ENCODE measurements around the gene BMP8A.
"Not testable (repeated sequence)": the region's sequence is repeated elsewhere in the genome, so short reads cannot be mapped to it uniquely, and the experiment has no call there.

The BMP8A gene

DNA sequence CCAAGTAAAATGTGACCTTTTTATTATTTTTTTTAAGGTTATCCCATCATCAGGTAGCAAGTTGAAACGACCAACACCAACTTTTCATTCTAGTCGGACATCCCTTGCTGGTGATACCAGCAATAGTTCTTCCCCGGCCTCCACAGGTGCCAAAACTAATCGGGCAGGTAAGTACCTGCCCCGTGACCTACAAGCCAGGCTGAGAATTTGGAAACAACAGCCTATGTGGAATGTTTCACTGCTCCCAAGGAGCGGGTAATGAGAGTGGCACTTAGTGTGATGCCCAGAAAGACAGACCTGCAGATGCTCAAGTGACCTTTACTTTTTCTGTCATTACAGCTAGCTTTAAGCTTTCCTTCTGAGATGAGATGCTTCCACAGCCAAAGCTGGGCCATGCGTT is 6.9 kb upstream of the BMP8A start:
- no peak for DNase-seq

DNA sequence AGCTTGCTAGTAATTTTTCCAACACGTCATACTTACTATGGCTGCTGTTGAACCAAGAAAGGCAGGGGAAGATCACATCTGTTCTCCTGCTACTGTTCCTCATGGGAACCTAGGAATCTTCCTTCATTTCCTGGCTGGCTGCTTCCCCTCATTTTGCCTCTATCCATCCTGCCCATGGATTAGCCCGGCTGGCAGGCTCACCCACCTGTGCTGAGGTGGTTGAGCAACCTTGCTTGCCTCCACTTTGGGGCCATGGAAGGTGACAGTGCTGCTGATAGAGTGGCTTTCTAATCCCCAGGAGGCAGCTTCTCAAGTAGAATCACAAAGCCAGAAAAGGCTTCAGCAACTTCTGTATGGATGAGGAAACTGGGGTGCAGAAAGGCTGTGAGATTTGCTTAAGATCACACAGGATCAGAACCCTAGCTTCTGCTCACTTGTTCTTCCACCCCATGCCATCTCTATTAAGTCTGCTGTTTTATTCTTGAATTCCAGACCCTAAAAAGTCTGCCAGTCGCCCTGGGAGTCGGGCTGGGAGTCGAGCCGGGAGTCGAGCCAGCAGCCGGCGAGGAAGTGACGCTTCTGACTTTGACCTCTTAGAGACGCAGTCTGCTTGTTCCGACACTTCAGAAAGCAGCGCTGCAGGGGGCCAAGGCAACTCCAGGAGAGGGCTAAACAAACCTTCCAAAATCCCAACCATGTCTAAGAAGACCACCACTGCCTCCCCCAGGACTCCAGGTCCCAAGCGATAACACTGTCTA is 6.2 kb upstream of the BMP8A start:
- no peak for DNase-seq

DNA sequence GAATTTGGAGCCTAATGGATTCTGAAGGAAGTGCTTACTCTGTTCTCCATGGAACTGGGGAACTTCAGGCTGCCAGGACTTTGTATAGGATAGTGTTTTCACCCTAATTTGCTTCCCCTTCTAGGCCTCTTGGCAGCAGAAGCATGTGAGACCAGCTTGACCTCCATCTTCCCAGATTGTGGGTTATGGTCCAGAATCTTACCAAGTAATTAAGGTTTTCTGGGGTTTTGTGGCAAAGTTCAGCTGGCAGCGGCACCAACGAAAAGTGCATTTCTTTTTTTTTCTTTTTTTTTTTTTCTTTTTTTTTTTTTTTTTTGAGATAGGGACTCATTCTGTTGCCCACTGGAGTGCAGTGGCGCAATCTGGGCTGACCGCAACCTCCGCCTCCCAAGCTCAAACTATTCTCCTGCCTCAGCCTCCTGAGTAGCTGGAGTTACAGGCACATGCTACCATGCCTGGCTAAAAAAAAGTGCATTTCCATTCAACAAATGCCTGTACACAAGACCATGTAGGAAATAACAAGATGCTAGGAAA is 3.4 kb upstream of the BMP8A start:
- DNase-seq: no peak

DNA sequence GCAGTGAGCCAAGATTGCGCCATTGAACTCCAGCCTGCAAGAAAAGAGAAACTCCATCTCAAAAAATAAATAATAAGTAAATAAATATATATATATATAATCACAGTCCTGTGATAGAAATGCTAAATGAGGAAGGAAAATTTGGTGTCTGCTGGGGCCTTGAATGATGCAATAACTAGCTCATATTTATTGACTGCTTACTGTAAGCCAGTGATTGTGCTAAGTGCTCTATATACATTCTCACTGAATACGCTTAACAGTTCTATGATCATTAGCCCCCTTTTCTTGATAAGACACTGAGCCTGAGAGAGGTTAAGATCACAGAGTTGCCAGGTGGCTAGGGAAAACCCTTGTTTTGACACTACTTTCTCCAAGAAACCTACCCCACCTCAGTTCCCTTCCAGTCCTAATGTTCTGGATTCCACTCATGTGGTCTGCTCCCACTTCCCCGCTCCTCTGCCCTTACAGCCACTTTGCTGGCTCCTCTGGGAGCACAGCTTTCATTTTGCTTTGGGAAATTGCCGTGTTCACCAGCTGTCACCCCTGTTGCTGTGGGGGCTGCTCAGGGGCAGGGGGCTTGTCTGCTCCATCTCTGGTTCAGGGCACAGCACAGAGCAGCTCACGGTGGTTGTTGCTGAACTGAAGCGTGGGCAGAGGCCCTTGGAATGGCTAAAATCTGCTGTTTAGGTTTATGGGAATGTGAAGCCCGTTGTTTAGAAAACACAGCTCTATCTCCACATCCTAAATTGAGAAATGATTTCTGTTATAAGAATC is 2.5 kb upstream of the BMP8A start:
- DNase-seq: no peak

DNA sequence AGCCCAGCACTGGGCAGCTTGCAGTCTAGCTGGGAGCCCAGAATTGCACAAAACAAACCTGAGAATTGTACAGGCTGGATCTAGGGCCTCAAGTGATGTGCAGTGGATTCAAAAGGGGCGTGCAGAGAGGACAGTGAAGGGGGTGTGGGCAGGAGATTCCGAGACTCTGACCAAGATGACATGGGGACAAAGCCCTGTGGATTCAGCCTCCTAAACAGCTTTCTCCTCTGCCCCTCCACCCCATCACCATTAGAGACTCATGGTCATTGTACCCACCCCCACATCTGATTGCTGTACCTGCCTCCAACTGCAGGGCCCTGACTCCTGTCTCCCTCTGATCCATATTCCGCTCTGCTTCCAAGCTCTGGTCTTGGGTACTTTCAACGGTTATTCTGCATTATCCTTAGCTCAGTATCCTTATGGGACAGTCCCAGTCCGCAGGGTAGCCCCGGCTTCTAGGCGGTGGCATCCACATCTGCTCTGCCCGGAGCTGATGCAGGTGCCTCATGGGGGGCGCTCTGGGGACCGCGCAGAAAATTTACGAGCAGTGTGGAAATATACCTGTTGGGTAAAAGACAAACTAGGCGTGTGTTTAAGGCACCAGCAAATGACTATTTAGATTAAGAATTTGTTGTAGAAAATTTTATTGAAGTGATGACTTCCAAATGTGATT is 1.7 kb upstream of the BMP8A start:
- DNase-seq: no peak

DNA sequence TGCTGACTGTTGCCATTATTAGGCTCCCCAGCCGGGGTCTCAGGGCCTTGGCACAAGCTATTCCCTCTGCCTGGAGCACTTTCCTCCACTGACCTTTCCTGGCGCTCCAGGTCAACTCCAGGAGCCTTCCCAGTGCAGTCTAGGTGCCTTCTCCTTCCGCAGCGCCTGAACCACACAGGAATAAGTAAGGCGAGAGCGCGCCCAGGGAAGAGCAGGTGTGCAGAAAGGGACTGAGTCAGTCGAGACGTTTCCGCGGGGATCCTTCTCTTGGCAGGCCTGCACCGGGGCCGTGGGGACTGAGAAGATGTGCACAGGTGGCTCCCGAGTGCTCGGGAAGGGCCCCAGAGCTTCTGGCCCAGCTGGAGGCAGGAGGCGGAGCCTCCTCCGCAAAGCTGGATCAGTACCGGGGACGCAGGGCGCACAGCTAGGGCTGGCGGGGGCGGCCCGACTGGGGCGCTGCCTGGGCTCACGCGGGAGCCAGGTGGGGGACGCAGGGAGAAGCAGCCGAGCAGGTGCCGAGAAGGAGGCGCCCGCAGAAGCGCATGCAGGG is 765 bp upstream of the BMP8A start:
- peak; percentile 85 for DNase-seq

DNA sequence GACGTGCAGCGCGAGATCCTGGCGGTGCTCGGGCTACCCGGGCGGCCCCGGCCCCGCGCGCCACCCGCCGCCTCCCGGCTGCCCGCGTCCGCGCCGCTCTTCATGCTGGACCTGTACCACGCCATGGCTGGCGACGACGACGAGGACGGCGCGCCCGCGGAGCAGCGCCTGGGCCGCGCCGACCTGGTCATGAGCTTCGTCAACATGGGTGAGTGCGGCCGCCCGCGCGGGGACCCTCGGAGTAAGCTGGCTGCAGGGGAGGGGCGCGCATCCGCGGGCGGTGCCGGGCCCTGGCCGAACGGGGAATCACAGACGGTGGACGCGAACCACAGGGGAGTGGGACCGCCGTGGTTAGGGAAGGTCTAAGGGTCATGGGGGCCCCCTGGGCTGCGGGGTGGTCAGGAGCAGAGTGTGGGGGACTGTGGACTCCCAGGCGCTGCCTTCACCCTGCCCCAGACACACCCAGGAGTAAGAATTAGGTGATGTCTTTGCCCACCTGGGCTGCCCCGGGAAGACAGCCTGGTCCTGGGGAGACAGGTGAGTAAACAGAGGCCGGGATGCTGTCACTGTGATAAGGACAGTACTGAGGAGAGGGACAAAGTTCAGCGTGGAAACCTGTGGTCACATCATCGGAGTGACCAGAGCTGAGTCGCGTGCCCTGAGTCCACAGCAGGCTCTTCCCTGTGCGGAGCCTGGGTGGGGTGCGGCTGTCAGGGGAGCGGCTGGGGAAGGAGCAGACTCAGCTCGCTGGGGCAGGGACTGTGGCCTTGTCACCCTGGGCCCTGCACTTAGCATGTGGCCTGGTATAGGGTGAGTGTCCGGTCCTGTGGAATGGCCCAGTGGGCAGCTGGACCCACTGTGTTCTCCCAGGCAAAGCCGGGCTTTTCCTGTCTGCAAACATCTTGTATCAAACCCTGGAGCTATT is 944 bp downstream of the BMP8A start:
- DNase-seq: not testable (repeated sequence)

DNA sequence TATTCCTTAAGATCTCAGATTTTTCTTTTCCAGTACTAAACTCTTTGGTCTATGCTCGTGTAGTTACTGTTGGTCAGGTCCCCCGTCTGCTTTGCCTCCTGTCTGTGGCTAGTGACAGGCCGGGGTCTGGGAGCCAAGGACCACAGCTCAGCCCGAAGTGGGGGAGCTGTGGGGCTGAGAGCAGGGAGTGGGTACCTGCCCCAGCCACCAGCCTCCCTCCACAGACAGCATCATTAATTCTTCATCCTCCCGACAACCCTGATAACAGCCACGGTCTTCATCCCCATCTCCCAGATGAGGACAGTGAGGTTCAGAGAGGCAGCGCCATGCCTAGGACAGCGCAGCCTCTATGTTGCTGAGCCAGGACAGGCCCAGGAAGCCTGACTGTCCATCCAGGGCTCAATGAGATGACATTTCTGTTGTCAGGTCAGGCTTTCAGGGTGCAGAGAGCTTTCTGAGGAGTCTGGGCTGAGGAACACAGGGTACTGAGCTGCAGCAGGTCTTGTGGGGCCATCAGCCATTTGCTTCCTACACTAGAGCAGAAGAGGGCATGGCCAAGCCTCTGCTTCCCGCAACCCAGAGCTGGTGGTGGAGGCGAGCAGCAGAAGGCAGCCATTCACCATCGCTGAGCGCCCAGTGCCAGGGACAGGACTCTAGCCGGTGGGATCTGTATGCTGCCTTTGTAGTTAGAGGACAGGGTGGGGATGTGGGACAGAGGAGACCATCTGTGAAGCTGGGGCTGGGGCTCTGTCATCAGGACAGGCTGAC is 1.8 kb downstream of the BMP8A start:
- not testable (repeated sequence) for DNase-seq

DNA sequence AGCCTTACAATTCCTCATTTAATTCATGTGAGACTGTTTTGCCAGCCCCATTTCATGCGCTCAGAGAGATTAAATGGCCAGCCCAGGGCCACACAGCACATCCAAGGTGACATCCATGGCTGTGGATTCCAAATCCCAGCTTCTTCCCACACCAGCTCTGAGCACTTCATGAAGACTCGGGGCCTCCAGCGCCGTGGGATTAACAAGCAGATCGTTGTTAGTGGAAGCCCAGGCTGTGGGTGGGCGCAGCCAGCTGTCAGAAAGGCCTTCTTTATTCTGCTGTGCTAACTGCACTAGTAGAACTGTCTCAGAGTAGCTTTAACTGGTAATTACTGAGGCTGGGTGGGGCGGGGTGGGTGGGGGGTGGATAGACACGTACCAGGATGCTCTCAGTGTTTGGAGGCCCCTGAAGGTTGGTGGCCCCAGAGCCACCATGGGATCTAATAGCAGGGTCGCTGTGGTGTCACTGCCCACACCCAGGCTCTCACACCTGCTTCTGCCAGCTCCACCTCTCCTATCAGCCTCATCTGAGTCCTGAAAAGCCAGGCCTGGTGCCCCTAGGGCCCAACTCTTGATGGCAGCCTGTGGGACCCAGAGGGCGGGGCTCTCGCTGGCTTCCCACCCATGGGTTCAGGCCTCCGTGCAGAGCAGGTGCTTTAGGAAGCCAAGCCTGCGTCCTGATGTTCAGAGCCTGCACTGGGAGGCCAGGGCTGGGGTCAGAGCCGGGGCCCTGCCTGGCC is 3.4 kb downstream of the BMP8A start:
- no peak for DNase-seq

DNA sequence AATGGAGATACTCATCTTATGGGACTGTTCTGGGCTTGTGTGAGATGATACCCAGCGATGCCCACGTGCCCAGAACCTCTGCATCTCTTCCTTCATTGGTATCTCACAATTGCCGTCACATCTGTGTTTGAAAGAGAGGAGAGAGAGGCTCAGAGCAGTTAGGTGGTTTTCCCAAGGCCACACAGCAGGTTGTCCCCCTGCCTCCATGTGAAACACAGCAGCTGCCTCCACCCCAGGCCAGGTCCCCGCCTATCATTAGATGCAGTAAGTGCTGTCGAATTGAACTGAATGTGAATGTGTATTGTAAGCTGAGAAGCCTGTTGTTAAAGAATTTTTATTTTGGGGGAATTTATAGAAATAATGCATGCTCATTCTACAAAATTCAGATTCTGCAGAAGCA is 5.1 kb downstream of the BMP8A start:
- not testable (repeated sequence) for DNase-seq

DNA sequence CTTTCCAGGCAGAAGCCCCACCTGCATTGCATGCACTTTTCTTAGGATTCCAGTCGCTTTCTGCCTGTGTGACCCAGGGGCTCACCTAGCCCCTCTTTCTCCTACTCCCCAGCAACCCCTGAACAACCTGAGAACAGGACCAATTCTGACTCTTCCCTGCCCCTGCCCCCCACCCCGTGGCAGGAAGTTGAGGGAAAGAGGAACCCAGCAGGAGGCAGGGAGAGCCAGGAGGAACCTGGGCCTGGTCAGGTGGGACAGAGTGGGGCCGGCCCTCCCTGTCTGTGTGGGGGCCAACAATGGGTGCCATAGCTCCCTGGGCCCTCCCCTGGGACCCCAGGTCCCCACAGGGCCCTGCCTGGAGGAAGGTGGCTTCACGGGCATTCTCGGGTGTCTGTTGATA is 6.1 kb downstream of the BMP8A start:
- DNase-seq: no peak

DNA sequence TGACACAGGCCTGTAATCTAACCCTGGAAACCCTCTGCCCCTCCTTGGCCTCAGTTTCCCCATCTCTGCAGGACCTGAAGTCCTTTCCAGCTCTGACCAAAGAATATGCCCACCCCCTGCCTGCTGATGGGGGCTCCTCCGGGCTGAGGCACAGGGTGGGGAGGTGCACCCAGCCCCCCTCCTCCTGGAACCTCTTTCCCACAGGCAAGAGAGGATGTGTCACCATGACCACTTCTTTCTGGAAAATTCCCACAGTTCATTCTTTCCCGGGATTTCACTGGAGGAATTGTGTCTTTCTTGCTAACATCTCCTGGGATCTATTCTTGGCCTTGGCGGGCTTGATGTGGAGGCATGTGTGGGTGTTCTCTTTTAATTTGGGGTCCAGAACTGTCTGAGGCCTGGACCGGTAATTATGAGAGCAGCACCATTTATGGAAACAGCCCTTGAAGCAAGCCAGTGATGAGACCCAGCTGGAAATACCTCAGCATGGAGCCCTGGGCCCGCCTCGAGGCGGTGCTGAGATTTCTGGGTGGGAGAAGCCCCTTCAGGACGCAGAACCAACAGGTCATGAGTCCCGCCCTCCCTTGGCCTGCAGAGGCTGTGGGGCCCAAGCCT is 6.8 kb downstream of the BMP8A start:
- DNase-seq: not testable (repeated sequence)

DNA sequence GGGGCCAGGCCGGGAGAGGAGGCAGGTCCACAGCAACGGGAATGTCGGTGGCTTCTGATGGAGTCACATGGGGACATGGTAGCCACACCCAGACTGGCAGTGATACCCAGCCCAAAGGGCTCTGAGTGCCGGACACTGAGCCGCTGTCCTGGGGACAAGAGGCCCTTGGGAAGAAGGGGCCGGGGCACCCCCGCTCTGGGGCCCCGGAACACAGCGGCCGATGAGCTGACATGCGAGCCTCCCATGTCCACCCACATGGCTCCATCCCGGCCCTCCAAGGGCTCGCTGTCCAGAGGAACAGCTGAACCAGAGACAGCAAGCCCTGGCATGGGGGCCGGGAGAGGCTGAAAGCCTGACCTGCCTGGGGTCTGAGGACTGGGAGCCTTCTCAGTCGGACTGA is 7.4 kb downstream of the BMP8A start:
- not testable (repeated sequence) for DNase-seq

DNA sequence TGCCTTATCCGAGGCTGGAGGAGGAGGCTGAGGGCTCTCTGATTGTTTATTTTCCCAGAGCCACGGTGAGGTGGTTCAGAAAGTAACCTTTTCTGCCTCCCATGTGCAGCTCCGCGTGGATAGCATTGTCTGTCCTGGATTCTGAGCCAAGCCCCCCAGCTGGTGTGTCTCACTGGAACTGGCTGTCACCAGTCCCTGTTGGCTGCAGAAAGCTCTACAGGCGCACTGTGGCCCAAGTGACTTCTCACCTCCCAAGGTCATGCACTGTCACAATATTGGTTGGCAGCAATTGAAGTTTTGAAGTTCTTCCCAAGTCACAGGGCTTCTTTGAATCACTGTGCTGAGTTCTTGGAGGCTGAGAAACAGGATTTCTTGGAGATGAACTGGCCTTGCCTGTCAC is 8.2 kb downstream of the BMP8A start:
- DNase-seq: no peak

DNA sequence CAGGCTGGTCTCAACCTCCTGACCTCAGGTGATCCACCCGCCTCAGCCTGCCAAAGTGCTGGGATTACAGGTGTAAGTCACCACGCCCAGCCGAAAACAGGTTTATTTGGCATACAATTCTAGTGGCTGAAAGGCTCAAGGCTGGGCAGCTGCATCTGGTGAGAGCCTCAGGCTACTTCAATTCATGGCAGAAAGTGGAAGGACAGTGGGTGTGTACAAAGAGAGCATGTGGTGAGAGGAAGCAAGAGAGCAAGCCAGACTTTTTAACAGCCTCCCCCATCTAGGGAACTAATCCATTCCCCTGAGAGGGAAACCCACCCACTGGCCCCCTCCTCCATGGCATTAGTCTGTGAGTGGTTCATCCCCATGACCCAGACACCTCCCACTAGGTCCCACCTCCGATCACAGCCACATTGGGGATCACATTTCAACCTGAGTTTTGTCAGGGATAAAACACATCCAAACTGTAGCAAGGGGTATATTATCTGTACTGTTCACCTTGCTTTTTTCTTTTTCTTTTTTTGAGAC is 9.5 kb downstream of the BMP8A start:
- DNase-seq: no peak

DNA sequence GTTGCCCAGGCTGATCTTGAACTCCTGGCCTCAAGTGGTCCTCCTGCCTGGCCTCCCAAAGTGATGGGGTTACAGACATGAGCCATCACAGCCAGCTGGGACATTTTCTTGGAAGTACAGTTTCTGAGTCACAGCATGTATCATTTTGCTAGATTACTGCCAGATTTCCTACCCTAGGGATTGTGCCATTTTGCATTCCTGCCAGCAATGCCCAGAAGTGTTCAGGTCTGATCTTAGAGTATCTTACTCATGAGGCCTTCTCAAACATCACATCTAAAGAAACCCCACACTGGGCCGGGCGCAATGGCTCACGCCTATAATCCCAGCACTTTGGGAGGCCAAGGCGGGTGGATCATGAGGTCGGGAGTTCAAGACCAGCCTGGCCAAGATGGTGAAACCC is 10.2 kb downstream of the BMP8A start:
- DNase-seq: no peak

DNA sequence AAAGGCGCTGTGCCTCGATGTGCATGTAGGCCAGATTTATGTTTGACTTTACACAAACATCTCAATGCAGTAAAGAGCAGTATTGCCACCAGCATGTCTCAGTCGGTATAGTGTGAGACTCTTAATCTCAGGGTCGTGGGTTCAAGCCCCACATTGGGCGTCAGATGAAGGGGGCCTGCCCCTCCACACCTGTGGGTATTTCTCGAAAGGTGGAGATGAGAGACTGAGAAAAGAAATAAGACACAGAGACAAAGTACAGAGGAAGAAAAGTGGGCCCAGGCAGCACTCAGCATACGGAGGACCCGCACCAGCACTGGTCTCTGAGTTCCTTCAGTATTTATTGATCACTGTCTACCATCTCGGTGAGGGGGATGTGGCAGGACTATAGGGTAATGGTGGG is 13.0 kb downstream of the BMP8A start:
- not testable (repeated sequence) for DNase-seq

DNA sequence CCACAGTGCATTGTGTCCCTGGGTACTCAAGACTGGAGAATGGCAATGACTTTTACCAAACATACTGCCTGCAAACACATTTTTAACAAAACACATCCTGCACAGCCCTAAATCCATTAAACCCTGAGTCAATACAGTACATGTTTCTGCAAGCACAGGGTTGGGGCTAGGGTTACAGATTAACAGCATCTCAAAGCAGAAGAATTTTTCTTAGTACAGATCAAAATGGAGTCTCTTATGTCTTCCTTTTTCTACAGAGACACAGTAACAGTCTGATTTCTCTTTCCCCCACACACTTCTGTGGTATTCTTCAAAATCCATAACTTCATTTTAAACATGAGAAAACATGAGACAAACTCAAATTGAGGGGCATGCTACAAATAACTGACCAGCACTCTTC is 13.9 kb downstream of the BMP8A start:
- no peak for DNase-seq

DNA sequence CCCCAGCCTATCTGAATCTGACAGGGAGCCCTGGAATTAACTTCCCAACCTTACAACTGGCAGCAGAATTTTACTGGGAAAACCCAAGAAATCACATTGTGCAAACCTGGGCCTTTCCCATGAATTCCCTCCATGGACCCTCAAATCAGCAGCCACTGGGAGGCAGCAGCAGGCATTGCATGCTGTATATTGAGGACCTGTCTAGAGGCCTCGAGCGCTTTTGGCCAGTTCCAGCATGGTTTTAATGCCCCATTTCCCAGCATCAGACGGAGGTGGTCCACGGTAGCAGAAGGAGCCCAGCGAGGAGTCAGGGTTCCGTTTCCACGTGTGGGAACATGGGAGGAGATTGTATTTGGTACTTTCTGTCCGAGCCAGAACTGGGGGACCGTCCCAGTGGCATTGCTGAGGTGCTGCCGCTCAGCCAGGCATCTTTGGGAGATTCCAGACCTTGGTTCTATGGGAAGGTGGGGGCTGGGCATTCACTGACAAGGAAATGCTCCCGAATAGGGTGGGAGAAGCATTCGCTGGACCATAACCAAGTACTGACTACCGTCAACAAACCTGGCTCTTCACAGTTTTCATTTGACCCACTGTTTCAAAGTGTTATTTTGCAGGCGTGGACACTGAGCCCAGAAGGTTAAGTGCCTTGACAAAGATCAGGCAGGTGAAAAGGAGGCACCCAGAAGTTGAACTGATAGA is 15.9 kb downstream of the BMP8A start:
- DNase-seq: no peak

Data from NCI-H748 treated with DMSO at 0.1 percent for 48 hours (cell line).